Fibroblast of peridontal ligament (primary cell): ENCODE results near the gene GCC2.
"Not testable (repeated sequence)": the region's sequence is repeated elsewhere in the genome, so short reads cannot be mapped to it uniquely, and the experiment has no call there.

Source experiments
- DNase-seq: peaks from one replicate; pipeline ENCODE4 v3.0.0-alpha.2; 2010; ENCODE audit errors: extremely low read depth

Gene GCC2

DNA sequence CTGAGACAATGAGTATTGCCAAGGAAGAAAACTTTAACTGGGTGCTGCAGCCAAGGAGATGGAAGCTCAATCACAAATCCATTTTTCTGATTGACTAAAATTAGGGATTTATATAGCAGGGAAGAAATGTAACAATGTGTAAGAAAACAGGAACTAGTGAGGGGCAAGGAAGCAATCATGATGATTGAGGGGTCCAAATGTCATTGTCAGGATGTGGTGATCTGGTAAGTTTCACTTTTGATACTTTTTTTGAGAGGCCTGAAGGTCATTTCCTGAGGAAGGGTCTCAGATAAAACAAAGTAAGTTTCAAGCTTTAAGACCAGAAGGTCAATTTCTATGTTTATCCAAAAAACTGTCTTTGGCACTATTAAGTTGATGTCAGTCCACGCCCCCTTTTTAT is 12.0 kb upstream of the GCC2 start:
- no peak for DNase-seq

DNA sequence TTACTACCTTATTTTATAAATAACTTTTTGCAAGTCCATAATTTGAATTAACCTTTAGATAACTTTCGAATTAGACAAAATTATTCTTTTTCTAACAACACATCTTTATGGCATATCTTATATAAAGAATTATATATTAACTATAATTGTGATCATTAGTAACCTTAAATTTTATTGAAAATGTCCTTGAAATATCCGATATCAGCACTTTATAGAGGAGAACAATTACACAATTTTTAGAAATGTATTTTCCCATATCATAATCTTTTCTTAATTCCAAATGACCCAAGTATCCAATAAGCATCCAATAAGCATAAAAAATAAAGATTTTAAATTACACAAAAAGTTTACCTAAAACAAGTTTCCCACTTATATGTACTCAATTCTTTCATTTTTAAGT is 7.3 kb upstream of the GCC2 start:
- no peak for DNase-seq

DNA sequence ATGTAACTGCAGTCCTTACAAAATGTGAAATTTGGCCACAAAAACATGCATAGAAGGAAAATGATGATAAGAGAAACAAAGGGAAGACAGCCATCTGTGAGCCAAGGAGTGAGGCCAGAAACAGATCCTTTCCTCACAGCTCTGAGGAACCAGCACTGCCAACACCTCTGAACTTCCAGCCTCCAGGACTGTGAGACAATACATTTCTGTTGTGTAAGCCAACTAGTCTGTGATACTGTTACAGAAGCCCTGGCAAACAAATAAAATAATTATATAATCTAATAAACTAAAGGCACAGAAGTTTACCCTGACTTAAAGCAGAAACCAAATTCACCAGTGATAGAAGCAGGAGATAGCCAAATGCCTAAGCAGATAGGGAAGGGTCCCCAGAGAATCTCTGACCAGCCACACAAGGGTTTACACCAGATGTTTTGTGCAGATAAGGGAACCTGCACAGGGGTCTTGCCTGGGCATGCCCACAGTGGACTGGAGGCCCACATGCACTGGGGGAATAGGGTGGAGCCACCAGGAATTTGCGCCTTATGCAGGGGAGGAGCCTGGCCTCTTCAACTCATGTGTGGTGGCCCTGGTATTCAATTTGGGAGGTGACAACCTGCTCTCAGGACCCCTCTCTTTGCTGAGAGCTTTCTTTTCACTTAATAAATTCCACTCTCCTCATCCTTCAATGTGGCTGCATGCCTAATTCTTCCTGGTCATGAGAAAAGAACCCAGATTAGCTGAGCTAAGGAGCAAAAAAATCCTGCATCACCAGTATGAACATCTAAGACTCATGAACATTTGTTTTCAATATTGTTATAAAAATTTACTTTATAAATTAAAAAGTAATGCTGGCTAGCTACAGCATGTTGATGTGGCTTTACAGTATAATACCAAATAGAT is 3.8 kb upstream of the GCC2 start:
- peak; percentile 43 for DNase-seq

DNA sequence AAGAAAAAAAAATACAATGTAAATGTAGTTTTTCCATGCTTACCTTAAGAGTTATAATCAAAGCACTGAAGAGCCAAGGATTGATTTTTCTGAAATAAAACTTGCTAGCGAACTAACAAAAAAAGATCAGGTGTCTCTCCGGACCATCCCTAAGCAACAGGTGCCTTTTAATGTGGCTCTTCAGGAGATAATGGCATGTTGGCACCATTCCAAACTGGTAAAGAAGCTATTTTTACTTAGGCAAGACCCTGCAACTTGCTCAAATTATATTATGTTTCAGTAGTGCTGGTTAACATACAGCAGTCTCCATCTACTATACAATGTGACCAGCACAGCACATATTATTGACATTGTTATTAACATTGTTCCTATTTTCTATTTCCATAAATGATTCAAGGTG is 2.3 kb upstream of the GCC2 start:
- DNase-seq, result no peak

DNA sequence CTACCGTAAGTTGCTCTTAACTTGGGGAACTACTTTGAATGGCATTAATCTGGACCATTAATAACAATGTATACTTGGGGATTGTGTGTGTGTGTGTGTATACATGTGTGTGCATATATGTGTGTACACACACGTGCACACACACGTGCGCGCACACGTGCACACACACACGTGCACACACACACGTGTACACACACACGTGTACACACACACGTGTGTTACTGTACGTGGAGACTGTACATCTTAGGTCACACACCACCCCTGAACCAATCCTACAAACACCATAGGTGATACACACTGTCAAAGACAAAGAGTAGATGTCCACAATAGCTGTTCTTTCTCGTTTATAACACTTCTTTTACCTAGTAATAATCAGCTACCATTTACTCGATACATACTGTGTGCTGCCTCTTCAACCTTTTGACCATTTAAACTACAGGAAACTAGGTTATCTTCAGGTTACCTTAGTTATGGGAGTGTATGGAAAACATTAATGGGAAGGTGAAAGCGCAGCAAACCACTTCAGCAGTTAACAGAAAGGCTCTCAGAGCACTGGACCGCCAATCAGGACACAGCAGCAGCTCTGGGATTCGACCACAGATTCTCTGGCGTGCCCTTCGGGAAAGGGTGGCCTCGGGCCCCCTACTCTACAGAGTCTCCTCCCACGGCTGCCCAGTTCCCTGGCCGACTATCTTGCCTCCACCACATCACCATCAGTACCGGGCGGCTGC is 894 bp upstream of the GCC2 start:
- no peak for DNase-seq

DNA sequence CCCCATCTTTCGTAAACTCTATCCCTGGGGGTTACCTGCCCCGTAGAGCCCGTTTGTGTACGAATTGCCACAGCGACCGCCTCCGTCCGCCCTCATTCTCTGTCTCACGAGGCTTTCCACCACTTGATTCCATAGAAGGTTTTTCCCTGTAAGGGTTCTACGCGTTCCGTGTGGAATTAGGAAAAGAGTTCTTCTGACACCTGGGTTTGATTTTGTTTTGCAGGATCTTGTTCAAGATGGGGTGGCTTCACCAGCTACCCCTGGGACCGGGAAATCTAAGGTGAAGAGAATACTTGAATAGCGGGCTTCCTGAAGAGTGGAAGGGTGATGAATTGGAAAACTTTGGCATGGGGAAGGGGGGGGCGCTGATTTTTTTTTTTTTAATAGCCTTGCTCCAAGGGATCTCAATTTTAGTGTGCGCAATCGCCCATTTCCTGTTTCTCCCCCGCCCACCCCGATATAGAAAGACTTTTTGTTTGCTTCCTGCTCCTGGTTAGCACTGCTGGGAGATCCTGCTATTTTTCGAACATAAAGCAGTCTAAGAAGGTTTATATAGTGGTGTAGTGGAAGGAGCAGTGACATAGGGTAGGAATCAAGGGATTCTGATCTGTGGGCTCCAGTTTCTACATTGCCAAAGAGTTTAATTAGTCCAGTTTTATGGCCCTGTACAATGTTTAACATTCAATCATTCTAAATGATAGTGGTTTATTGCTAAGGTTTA is 564 bp downstream of the GCC2 start:
- peak; percentile 45 for DNase-seq

DNA sequence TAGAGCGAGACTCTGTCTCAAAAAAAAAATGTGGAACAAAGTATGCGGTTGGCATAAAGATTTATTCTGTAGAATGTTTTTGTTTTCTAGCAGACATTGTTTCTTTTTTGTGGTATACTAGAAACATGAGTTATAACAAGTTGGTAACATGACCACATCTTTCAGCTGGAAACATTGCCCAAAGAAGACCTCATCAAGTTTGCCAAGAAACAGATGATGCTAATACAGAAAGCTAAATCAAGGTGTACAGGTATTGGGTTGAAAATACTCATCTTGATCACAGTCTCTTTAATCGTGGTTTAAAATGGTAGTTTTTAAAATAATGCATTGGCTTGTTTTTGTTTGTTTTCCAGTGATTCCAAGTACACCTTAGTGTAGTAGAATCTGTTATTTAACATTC is 1.9 kb downstream of the GCC2 start:
- no peak for DNase-seq

DNA sequence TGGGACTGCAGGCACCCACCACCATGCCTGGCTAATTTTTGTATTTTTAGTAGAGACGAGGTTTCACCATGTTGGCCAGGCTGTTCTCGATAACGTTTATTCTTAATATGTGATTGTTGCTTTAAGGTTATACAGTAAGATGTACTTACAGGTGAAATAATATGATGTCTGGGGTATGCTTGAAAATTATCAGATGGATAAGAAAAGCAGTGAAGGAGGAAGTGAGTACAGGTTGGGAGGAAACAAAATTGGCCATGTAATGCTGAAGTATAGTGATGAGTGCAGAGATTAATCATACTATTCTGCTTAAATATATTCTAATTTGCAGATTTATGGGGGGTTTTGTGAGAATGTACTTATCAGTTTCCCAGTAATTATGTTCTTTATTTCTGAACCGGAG is 3.0 kb downstream of the GCC2 start:
- DNase-seq, result no peak

DNA sequence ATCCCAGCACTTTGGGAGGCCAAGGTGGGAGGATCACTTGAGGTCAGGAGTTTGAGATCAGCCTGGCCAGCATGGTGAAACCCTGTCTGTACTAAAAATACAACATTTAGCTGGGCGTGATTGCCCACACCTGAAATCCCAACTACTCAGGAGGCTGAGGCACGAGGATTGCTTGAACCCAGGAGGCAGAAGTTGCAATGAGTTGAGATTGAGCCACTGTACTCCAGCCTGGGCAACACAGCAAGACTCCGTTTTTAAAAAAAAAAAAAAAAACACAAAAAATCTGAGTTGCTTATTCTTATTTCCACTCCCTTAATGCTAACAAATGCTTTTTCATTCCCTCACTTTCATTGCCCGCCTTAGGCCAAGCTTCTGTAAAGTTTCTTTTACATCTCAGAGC is 4.5 kb downstream of the GCC2 start:
- DNase-seq, result not testable (repeated sequence)

DNA sequence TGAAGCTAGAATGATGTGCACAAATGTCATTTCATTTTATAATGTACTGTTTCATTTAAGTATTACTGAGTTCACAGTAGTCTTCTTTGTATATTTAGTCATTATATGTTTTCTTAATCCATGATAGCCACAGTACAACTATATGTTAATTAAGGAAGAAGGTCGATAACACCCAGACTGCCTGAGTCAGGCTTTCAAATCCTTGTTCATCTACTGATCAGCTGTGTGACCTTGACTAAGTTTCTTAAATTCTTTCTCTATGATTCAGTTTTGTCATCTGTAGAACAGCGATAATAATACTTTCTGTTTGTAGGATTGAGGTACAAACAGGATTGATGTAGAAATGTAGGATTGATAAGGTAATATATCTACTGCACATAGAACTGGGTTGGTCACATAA is 5.4 kb downstream of the GCC2 start:
- DNase-seq, result no peak

DNA sequence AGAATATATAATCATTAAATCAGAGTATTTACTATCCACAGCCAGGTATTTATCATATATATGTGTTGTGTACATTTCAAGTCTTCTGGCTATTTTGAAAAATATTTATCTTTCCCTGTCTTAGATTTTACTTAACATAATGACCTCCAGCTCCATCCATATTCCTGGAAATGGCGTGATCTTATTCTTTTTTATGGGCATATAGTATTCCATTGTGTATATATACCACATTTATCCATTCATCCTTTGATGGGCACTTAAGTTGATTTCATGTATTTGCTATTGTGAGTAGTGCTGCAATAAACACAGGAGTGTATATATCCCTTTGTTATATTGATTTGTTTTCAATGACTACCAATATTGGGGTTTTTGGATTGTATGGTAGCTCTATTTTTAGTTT is 6.6 kb downstream of the GCC2 start:
- no peak for DNase-seq

DNA sequence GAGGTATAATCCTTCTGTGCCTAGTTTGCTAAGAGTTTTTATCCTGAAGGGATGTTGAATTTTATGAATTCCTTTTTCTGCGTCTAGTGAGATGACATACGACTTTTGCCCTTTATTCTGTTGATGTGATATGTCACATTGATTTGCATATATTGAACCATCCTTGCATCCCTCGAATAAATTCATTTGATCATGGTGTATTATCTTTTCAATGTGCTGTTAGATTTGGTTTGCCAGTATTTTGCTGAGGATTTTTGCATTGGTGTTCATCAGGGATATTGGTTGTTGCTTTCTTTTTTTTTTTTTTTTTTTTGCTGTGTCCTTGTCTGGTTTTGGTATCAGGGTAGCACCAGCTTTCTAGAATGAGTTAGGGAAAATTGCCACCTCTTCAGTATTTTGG is 9.1 kb downstream of the GCC2 start:
- no peak for DNase-seq

DNA sequence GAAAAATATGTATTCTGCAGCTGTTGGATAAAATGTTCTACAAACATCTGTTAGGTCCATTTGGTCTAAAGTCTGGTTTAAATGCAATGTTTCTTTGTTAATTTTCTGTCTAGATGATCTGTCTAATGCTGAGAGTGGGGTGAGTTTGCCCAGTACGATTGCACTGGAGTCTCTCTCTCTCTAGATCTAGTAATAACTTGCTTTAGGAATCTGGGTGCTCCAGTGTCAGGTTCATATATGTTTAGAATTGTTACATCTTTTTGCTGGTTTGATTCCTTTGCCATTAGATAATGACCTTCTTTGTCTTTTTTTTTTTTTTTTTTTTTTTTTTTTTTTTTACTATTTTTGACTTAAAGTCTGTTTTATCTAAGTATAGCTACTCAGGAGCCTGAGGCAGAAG is 10.4 kb downstream of the GCC2 start:
- DNase-seq, result no peak

DNA sequence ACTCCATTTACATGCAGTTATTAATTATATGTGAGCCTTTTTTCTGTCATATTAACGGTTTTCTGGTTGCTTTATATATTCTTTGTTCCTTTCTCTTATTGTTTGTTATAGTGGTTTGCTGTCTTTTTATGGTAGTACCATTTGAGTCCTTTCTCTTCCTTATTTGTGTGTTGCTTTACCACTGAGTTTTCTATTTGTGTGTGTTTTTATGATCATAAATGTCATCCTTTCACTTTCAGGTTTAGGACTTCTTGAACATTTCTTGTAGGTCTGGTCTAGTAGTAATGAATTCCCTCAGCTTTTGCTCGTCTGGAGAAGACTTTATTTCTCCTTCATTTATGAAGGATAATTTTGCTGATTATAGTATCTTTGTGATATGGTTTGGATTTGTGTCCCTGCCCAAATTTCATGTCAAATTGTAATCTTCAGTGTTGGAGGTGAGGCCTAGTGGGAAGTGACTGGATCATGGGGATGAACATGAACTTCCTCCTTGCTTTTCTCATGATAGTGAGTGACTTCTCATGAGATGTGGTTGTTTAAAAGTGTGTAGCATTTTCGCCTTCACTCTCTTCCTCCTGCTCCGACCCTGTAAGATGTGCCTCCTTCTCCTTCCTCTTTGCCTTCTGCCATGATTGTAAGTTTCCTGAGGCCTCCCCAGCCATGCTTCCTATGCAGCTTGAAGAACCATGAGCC is 11.5 kb downstream of the GCC2 start:
- DNase-seq, result no peak

DNA sequence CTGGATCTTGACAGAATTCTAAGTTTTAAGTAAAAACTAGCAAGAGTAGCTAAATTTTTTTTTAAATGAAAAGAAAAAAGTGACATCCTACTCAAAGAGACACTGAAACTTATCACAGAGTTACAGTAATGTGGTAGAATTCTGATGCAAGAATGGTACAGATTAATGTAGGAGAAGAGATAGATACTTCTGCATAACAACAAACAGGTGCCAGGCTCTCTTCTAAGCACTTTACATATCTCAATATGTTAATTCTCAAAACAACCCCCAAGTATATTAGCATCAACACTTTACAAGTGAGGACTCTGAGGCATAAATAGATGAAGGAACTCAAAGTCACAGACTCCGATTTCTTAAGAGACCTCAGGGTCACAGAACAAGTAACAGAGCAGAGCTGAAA is 28.1 kb downstream of the GCC2 start:
- no peak for DNase-seq

DNA sequence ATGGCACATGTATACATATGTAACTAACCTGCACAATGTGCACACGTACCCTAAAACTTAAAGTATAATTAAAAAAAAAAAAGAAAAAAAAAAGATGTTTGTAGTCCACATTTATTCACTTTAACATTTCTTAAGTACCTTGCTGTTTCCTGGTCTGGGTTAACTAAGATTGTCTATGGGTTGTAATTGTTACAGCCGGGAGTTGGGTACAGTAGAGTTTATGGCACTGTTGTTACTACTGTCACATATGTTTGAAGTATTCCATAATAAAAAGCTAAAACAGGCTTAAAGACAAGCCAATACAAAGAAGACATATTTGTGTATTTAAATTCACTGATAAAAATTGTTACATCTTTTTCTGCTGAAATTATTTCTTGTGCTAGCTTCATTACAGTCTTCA is 36.2 kb downstream of the GCC2 start:
- no peak for DNase-seq

DNA sequence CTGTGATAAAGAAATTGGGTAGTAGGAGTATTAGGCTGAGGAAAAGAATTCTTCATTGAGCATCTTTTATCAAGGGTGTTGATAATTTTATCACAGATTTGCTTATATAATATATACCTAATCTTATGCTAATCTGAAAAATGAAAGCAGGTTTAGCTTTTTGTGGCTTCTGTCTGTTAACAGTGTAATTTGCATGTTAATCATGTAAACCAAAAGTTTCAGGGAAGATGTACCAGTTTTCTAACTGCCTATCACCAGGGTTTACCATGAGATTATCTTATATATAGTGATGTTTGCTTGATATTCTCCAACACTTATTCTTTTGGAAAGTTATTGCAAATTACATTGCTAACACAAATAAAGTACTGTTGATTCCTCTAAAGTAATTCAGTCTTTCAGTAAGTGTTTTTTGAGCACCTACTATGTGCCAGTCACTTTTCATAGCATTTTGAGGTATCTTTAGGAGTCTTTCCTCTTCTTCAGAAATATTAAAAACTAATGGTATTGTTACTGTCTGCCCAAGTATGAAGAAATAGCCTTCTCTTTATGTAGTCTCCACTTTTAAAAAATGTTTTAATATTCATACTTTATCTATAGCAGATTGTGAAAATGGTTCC is 41.6 kb downstream of the GCC2 start:
- DNase-seq, result no peak

DNA sequence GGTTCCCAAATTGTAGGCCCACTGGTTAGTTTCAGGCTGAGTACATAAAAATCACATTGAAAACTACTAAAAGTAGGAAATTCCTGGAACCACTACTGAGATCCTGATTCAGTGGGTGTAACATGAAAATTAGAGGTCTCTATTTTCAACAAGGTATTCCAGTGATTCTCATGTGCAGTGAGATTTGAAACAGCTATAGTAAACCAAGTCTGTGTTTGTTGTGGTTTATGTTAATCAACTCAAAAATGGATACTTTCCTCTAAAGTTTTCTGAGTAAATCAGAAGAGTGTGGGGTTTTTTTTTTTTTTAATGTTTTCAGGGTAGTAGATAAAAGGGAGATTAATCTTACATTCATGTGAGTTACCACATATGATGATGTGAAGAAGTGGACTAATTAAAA is 42.8 kb downstream of the GCC2 start:
- no peak for DNase-seq

DNA sequence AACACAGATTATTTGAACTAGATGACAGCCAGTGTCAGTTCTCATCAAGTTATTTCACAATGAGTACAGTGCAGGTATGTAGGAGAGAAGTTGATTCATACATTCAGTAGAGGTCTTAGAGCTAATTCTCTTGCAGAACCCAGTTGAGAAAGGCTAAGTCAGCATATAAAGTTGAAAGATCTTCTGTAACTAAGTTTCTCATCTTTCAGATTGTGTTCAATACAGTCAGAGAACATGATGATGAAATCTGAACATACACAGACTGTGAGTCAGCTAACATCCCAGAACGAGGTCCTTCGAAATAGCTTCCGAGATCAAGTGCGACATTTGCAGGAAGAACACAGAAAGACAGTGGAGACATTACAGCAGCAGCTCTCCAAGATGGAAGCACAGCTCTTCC is 43.4 kb downstream of the GCC2 start:
- DNase-seq, result peak; percentile 91

DNA sequence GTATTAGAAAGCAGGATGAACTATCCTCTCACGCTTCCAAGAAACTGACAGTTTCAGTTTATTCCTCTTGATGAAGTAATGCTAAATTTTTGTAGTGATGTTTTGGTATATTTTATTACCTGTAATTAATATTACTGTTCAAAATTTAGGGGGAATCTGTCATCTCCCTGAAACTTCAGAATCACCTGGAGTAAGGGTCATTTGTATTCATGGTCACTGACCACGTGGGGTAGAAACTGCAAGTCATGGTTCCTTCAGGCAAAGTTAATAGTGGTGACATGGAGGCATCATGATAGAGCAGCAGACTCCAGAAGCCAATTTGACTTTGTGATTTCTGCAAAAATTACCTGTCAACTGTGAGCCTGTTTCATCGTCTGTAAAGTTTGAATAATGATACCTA is 47.2 kb downstream of the GCC2 start:
- DNase-seq, result not testable (repeated sequence)

DNA sequence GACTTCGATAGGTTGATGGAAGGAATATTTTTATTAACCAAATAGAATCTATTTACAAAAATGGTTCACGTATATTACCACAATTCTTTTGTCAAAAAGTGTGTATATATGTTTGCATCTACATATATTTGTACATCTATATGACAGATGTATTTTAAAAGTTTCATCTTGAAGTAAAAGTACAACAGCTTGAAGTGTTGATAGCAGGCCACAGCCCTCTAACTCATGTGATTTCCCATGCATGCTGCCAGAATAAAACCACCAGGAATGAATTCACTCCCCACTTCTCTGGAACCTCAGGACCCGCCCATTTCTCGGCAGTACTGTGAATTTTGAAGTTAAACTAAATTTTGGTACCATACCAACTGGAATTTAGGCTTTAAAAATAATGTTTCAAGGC is 58.6 kb downstream of the GCC2 start:
- DNase-seq, result peak; percentile 64

DNA sequence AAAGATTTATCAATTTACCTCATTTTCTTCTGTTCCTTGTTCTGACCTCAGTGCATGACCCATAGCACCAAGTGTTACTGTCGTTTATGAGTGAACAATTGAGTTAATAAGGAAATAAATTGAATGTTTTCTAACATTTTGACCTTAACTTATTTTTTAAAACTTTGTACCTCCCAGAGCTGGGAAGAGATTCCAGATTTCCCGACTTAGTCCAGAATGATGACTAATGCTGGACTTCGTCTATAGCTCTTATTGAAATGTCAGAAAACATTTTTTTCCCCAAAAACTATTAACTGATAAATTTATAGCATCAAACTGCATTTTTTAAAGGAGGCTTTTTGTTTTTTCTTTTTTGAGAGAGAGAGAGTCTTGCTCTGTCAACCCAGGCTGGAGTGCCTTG is 63.4 kb downstream of the GCC2 start:
- DNase-seq, result not testable (repeated sequence)
